NCI-H128 (cell line): ENCODE results near the gene FAM149A.

Source experiments
- DNase-seq: peaks from one replicate; lab custom pipeline; 2025; ENCODE audit not compliant: unreplicated experiment; lab: John Stamatoyannopoulos, UW

The FAM149A gene

DNA sequence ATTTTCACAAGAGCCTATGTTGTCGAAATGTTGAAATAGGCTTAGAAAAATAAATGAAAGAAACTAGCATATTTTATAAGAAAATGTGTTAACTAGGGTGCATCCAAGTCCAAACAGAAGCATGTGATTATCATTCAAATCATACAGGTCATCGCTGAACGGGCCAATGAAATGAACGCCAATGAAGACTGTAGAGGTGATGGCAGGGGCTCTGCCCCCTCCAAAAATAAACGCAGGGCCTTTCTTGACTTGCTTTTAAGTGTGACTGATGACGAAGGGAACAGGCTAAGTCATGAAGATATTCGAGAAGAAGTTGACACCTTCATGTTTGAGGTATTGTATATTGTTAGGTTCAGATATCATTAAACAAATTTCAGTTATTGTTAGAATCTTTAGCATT is 96.5 kb downstream of the FAM149A start:
- no peak for DNase-seq

DNA sequence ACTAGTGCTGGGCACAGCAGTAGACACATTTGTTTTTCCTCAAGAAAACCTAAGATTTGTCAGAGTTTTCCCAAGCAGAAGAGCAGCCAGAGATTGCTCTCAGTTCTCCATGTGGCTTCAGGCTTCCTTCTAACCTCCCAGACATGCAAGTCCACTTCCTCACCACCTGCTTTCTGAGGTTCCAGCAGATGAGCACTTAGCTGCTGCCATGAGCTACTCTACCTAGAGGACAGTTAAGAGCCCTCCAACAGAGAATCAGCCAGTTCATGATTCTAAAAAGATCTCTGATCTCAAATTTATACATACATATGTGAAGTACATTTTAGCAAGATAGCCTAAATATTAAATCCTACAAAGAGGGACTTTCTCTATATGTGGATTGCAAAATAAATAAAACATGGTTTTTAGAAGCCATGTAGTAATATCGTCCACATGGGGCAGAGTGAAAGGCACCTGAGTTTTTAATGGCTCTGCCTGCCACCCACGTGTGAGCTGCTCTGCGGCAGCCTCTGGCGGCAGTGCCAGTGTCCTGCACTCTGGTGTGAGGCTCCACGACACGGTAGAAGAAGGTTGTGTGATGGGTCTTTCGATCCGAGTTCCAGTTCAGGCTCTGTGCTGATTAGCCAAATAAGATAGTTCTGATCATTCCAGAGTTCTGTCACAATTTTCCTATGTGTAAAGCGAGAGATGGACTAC is 97.2 kb downstream of the FAM149A start:
- no peak for DNase-seq

DNA sequence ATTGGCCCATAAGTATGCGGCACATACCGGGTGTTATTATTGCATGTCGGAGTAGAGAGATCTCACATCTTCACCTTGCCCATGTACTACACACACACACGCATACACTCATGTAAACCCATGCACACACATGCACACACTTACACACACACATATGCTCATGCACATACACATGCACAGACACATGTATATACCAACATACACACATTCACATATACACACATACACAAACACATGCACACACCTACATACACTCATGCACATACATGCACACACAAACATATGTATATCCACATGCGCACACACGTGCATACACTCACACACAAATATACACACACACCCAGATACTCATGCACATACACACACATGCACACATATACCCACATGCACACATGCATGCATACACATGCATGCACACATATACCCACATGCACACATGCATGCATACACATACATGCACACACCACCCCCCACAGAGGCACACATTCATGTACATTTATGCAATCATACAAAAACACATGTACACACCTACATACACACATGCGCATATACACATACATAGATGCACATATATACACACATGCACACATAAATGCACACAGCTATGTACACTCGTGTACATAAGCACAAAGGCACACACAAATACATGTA is 98.1 kb downstream of the FAM149A start:
- no peak for DNase-seq

GRCh38 chr4:186203406-186203805 is 98.9 kb downstream of the FAM149A start:
- DNase-seq = no peak

DNA sequence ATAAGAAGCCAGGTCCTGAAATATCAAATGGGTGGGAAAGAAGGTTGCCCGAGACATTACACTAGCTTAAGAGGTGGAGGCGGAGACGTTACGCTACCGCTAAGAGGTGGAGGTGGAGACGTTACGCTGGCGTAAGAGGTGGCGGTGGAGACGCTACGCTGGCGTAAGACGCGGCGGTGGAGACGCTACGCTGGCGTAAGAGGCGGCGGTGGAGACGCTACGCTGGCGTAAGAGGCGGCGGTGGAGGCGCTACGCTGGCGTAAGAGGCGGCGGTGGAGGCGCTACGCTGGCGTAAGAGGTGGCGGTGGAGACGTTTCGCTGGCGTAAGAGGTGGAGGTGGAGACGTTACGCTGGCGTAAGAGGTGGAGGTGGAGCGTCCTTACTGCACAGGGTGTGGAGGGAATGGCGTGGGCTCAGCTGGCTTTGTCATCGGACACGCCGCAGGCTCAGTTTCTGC is 99.6 kb downstream of the FAM149A start:
- no peak for DNase-seq

GRCh38 chr4:186204686-186205085 is 100.2 kb downstream of the FAM149A start:
- DNase-seq = no peak

DNA sequence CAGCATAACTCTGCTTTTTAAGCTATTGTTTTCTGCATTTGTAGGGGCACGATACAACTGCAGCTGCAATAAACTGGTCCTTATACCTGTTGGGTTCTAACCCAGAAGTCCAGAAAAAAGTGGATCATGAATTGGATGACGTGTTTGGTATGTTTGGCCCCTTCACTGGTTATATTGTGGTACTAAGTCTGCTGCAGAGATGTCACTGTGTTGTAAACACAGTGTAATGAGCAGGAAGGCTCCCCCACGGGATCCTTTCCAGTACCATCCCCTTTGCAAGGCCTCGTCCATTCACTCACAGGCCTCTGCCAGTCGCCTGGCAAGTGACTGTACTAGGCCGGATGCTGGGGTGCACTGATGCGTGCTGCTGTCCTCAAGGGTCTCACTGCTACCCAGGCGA is 100.7 kb downstream of the FAM149A start:
- no peak for DNase-seq

DNA sequence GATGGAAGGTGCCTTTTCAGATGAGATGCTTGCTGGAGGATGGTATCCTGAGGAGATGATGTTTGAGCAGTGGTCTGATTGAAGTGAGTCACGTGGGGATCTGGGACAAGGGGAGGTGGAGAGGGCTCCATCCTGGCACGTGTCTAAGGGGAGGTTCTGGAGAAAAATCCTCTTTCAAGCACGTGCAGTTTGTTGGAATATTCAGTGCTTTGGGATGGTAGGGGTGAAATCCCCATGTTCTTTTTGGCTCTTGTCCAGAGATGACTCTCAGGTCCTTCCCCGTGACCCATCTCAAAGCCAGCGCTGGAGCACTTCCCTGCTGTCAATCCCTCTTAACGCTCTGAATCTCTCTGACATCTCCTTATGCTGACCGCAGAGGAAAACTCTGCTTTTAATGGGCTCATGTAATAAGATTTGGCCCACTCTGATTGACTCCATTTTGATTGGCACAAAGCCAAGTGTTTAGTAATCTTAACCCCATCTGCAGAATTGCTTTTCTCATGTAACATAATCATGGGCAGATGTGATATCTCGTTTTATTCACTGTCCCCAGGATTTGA is 112.0 kb downstream of the FAM149A start:
- peak; percentile 31 for DNase-seq

DNA sequence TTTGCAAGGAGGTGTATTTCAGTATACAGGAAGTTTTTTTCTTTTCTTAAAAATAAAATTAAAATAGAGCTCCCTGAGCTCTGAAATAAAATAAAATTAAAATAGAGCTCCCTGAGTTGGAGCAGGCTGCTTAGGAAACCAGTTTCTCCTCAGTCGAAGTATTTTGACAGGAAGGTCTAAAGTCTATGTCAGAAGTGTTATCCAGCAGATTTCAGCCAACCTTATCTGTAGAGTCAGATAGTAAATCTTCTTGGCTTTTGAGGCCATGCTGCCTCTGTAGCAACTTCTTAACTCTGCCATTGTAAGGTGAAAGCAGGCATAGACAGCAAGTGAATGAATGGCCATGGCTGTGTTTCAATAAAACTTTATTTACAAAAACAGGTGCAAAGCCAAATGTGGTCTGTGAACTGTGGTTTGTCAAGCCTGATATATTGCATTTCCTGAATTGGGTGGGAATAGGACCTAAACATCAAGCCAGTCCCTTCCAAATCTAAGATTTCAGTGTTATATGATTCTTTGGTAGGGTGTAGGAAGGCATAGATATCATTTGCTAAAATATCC is 113.3 kb downstream of the FAM149A start:
- DNase-seq = no peak

DNA sequence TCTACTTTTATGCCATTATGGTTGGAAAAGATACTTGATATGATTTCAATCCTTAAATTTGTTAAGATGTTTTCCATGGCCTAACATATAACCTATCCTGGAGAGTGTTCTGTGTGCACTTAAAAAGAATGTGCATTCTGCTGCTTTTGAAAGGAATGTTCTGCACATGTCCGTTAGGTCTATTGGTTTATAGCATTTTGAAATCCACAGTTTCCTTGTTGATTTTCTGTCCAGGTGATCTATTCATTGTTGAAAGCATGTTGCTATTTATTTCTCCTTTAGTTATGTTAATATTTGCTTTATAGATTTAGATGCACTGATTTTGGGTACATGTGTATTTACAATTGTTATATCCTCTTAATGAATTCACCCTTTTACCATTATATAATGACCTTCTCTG is 117.1 kb downstream of the FAM149A start:
- no peak for DNase-seq
